Upper lobe of right lung (tissue), 1 donor: ENCODE measurements around the gene GALNT2. TPM values are rescaled to one million over a fixed set of nuclear protein-coding genes. Genes with fewer than 3 reads are reported as not detected.

Experiments
- ATAC-seq: fragments of 200-7000 bp; cut with Tn5 transposase; one replicate; pipeline ENCODE4 v1.9.1; 2020; ENCODE audit warnings: mild to moderate bottlenecking, moderate library complexity
- DNase-seq: peaks from one replicate; pipeline ENCODE4 v3.0.0-alpha.2; 2020
- H3K27ac ChIP-seq: fragments of 200-600 bp; one replicate; pipeline ENCODE4 v1.8.0; 2022
- H3K27me3 ChIP-seq: fragments of 200-600 bp; one replicate; pipeline ENCODE4 v1.8.0; 2022; ENCODE audit warnings: mild to moderate bottlenecking
- H3K36me3 ChIP-seq: fragments of 200-600 bp; one replicate; pipeline ENCODE4 v1.8.0; 2022
- H3K4me1 ChIP-seq: fragments of 200-600 bp; one replicate; pipeline ENCODE4 v1.8.0; 2022
- H3K4me3 ChIP-seq: fragments of 200-600 bp; one replicate; pipeline ENCODE4 v1.8.0; 2022; ENCODE audit warnings: mild to moderate bottlenecking
- H3K9me3 ChIP-seq: fragments of 200-600 bp; one replicate; pipeline ENCODE4 v1.8.0; 2022
- CTCF ChIP-seq: fragments of 200-600 bp; IDR thresholded peaks from one replicate; pipeline ENCODE4 v1.8.0; 2022; ENCODE audit warnings: antibody characterized with exemption
- intact Hi-C: fragments of 100-400 bp; cut with DNase I; formaldehyde crosslinking; loops from one replicate; pipeline ENCODE4 v1.11.0; 2022
- total RNA-seq: library from RNA; stranded (reverse); fragmentation: NEBNext Ultra II Directional; extraction: Animal tissue kit (Norgen Biotek cat#: 25700); gene quantifications from one replicate; pipeline ENCODE4 v1.2.1, GENCODE V29; 2021
- donor health status: DM: no; HTN: yes; CAD: no; lungs with severe emphysema.

GALNT2 gene
- total RNA-seq, 1 donor from 2014 or later = 55.1 TPM

GRCh38 chr1:230151924-230152468, 85.0 kb downstream of the GALNT2 start:
- H3K36me3 ChIP-seq = no peaks in the 10 kb centered on the region
- no peak overlapping the region for H3K4me3 ChIP-seq
- intact Hi-C loops = no loop called here
- peaks cover 18% of the 10 kb centered on the region for H3K4me1 ChIP-seq
- H3K27me3 ChIP-seq = no peaks in the 10 kb centered on the region
- H3K27ac ChIP-seq = no peak overlapping the region
- TF ChIP-seq CTCF = no peak
- DNase-seq = no peak
- H3K9me3 ChIP-seq = no peaks in the 10 kb centered on the region
- no peak for ATAC-seq

- no peaks in the 10 kb centered on the region for H3K9me3 ChIP-seq
- H3K27me3 ChIP-seq = no peaks in the 10 kb centered on the region
- intact Hi-C loops = no loop called here
- H3K4me3 ChIP-seq = no peak overlapping the region
- no peak overlapping the region for H3K27ac ChIP-seq
- no peak for DNase-seq
- no peaks in the 10 kb centered on the region for H3K36me3 ChIP-seq
- no peak for TF ChIP-seq CTCF
- ATAC-seq = no peak
- H3K4me1 ChIP-seq = peaks cover 18% of the 10 kb centered on the region
These were observed 86.0 kb downstream of the GALNT2 start for GRCh38 chr1:230152999-230153398.

GRCh38 chr1:230153641-230154296, 86.7 kb downstream of the GALNT2 start:
- Histone ChIP-seq H3K27ac (peak overlapping the region; percentile 75), H3K4me1 (peaks cover 25% of the 10 kb centered on the region), H3K4me3 (no peak overlapping the region), H3K9me3 (no peaks in the 10 kb centered on the region), H3K36me3 (no peaks in the 10 kb centered on the region), H3K27me3 (no peaks in the 10 kb centered on the region)
- no peak for DNase-seq
- ATAC-seq = peak; percentile 75
- intact Hi-C loops = no loop called here
- TF ChIP-seq CTCF = no peak

- ATAC-seq (no peak), DNase-seq (no peak)
- TF ChIP-seq CTCF = no peak
- no peak overlapping the region for H3K4me3 ChIP-seq
- H3K27me3 ChIP-seq = no peaks in the 10 kb centered on the region
- intact Hi-C loops = no loop called here
- H3K9me3 ChIP-seq = no peaks in the 10 kb centered on the region
- no peaks in the 10 kb centered on the region for H3K36me3 ChIP-seq
- peaks cover 25% of the 10 kb centered on the region for H3K4me1 ChIP-seq
- H3K27ac ChIP-seq = no peak overlapping the region
These were observed 88.0 kb downstream of the GALNT2 start for GRCh38 chr1:230155021-230155420.

DNA sequence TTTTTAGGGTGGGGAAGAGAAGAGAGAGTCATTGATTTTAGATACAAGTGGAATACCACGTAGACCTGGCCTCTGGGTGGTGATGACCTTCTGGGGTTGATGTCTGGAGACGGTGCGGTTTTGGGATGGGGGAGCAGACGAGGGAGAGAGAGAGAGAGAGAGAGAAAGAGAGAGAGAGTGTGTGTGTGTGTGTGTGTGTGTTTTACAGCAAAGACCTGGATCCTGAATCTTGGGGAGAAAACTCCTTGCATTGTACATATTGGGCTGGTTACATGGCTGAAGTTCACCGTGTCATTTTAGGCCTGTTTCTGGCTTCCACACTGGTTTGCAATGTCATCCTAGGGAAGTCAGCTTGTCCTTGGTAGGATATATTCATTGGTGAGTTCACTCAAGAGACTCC, 89.0 kb downstream of the GALNT2 start:
- intact Hi-C loops = no loop called here
- Histone ChIP-seq H3K27ac (no peak overlapping the region), H3K36me3 (no peaks in the 10 kb centered on the region), H3K27me3 (no peaks in the 10 kb centered on the region), H3K4me3 (no peak overlapping the region), H3K9me3 (no peaks in the 10 kb centered on the region), H3K4me1 (peaks cover 21% of the 10 kb centered on the region)
- ATAC-seq (no peak), DNase-seq (no peak)
- TF ChIP-seq CTCF = no peak
